PFSK-1 (cell line): ENCODE results near the gene PNPLA7.

Experiments used
- FOXP2 ChIP-seq: optimal IDR thresholded peaks from 2 replicates; pipeline ENCODE3; 2011; ENCODE audit warnings: borderline replicate concordance, control low read depth, inconsistent platforms; ENCODE audit not compliant: insufficient read depth; ENCODE audit errors: extremely low read length, extremely low read depth
- POLR2AphosphoS5 ChIP-seq: IDR thresholded peaks from 2 replicates; pipeline ENCODE4 v1.6.1; 2012; ENCODE audit warnings: low read depth, mild to moderate bottlenecking, control low read depth, low read length, moderate library complexity
- REST ChIP-seq, 2 experiments: IDR thresholded peaks; 2 replicates each; pipeline versions ENCODE4 v1.6.1 to v1.8.0; 2011 to 2012; ENCODE audit warnings: low read depth in 2 of 2, low read length in 2 of 2, control low read depth in 1 of 2, inconsistent platforms in 1 of 2, mild to moderate bottlenecking in 1 of 2, moderate library complexity in 1 of 2; ENCODE audit not compliant: insufficient read depth in 1 of 2
- SIN3A ChIP-seq: IDR thresholded peaks from 2 replicates; pipeline ENCODE4 v1.6.1; 2012; ENCODE audit warnings: mild to moderate bottlenecking, low read length, moderate library complexity, borderline replicate concordance; ENCODE audit not compliant: insufficient read depth
- TAF1 ChIP-seq: IDR thresholded peaks from 2 replicates; pipeline ENCODE4 v1.6.1; 2012; ENCODE audit warnings: low read length, control low read depth, borderline replicate concordance; ENCODE audit not compliant: insufficient read depth

Gene PNPLA7

GRCh38 chr9:137590123-137590468 is 39.9 kb upstream of the PNPLA7 start:
- no peak for TF ChIP-seq REST (IDR thresholded peaks at IDR 0.05; ENCODE audit: insufficient read depth in 1 of 2, low read depth in 2 of 2, low read length in 2 of 2)
- TF ChIP-seq POLR2AphosphoS5 = no peak
- no peak for TF ChIP-seq FOXP2
- TF ChIP-seq SIN3A = no peak
- no peak for TF ChIP-seq TAF1

GRCh38 chr9:137589441-137590122 is 39.4 kb upstream of the PNPLA7 start:
- TF ChIP-seq REST (IDR thresholded peaks at IDR 0.05; ENCODE audit: insufficient read depth in 1 of 2, low read depth in 2 of 2, low read length in 2 of 2) (no peak), FOXP2 (no peak), TAF1 (no peak), POLR2AphosphoS5 (no peak), SIN3A (no peak)

- TF ChIP-seq POLR2AphosphoS5 = no peak
- TF ChIP-seq FOXP2 = no peak
- TF ChIP-seq TAF1 = no peak
- no peak for TF ChIP-seq REST (IDR thresholded peaks at IDR 0.05; ENCODE audit: insufficient read depth in 1 of 2, low read depth in 2 of 2, low read length in 2 of 2)
Observed at GRCh38 chr9:137588891-137589290, 38.7 kb upstream of the PNPLA7 start.

- TF ChIP-seq SIN3A = no peak
Observed at GRCh38 chr9:137588311-137588710, 38.1 kb upstream of the PNPLA7 start.

- no peak for TF ChIP-seq REST (IDR thresholded peaks at IDR 0.05; ENCODE audit: insufficient read depth in 1 of 2, low read depth in 2 of 2, low read length in 2 of 2)
Observed at GRCh38 chr9:137586854-137587253, 36.7 kb upstream of the PNPLA7 start.

GRCh38 chr9:137583957-137584356 is 33.8 kb upstream of the PNPLA7 start:
- TF ChIP-seq FOXP2 (no peak), TAF1 (no peak), SIN3A (no peak), POLR2AphosphoS5 (no peak), REST (IDR thresholded peaks at IDR 0.05; ENCODE audit: insufficient read depth in 1 of 2, low read depth in 2 of 2, low read length in 2 of 2) (no peak)
